GM12872 (cell line): Measurements from ENCODE around the gene SETBP1.

Experiments
- TF ChIP-seq, protein P1 (sequence below): IDR thresholded peaks from 3 replicates; pipeline ENCODE4 v1.5.1; 2011; ENCODE audit warnings: low read depth, mild to moderate bottlenecking, low read length, moderate library complexity; ENCODE audit not compliant: insufficient read depth

Gene SETBP1

GRCh38 chr18:44834867-44835469, 154.3 kb downstream of the SETBP1 start:
- TF ChIP-seq, protein P1, sequence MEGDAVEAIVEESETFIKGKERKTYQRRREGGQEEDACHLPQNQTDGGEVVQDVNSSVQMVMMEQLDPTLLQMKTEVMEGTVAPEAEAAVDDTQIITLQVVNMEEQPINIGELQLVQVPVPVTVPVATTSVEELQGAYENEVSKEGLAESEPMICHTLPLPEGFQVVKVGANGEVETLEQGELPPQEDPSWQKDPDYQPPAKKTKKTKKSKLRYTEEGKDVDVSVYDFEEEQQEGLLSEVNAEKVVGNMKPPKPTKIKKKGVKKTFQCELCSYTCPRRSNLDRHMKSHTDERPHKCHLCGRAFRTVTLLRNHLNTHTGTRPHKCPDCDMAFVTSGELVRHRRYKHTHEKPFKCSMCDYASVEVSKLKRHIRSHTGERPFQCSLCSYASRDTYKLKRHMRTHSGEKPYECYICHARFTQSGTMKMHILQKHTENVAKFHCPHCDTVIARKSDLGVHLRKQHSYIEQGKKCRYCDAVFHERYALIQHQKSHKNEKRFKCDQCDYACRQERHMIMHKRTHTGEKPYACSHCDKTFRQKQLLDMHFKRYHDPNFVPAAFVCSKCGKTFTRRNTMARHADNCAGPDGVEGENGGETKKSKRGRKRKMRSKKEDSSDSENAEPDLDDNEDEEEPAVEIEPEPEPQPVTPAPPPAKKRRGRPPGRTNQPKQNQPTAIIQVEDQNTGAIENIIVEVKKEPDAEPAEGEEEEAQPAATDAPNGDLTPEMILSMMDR, result no peak

- TF ChIP-seq, protein P1, result no peak
Observed at GRCh38 chr18:44835703-44836102, 155.0 kb downstream of the SETBP1 start.

- TF ChIP-seq, protein P1, result no peak
Observed at GRCh38 chr18:44836263-44836662, 155.6 kb downstream of the SETBP1 start.

DNA sequence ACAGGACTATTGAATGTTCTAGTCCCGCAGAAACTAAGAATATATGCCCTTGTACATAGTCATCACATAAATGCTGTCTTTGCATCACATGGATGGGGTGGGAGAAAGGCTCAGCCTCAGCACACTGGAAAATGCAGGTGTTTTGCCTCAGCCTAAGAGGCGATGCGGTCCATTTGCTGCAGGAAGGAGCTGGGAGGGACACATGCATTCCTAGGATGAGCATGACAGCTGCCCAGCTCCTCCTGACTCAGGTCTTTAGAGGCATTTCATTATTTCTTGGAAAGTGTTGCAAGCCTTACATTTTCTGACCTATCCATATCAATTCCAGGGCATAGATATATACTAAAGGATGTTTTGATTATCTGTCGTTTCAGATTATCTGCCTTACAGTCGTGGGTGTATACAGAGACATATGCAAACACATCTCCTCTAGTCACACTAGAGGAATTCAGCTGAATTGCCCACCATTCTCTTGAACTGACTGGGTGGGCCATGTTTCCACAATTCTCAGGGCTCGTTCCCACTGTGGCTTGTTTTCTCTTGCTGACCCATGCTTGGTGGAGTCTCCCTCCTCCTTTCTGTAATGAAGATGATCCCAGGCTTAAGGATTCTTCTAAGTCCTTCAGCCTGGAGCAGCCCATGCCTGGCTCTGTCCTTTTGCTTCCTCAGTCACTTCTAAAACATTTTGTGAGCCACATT, 156.9 kb downstream of the SETBP1 start:
- TF ChIP-seq, protein P1, result no peak

GRCh38 chr18:44838971-44839666, 158.4 kb downstream of the SETBP1 start:
- TF ChIP-seq, protein P1, result no peak

DNA sequence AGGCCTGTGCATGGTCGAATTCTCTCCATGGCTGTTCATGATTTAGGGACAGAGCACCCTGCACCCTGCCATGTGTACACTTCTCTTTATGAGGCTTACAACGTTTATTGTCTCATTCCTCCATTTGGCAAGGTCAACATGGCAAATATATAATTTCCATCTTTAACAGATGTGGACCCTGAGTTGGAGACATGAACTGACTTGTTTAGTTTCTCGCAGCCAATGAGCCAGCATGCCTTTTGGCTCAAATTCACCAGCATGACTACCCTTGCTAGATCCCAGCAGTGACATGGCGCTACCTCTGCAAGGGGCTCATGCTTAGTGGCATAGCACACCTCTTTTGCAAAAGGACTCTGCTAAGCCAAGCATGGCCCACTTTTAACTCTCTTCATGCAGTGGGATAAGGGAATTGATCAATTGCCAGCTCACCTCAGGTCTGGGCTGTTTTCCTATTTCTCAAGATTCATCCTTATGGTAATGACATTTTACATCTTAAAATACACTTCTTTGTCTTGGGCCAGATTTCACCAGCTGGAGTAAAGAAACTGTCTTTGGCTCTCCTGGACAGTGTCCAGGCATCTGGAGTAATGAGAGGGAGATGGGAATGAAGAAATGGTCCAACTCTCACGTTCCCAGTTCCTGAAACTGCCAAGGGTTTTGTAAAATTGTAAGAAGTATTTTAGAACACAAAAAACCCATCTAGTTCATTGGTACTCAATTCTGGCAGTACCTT, 159.5 kb downstream of the SETBP1 start:
- TF ChIP-seq, protein P1, result no peak

GRCh38 chr18:44841221-44841620, 160.5 kb downstream of the SETBP1 start:
- TF ChIP-seq, protein P1, result no peak
